ENCODE data around the gene WDPCP. TPM values are rescaled to one million over a fixed set of nuclear protein-coding genes. Genes with fewer than 3 reads are reported as not detected.

Gene WDPCP
- total and polyA plus RNA-seq, 2 of the 8 experiments (the other 6 are each of a cell fraction or from before 2014, with no cell fraction given), result 9.3 to 25.8 TPM

- Histone ChIP-seq H4K20me1 (replicated peaks in 1 of 2; ENCODE audit: control insufficient read depth in 1 of 2, insufficient read depth in 2 of 2, low read length in 2 of 2) (no peaks in the 10 kb centered on the region), H3K14ac (ENCODE audit: insufficient read length) (no peak overlapping the region), H4K8ac (ENCODE audit: extremely low read depth, insufficient read depth, low read length) (no peak overlapping the region), H3K79me1 (ENCODE audit: low read depth, low read length) (no peaks in the 10 kb centered on the region), H3K4me3 (ENCODE audit: extremely low read depth in 1 of 4, insufficient read depth in 2 of 4, low read depth in 3 of 4, low read length in 4 of 4) (no peak overlapping the region), H3K23me2 (ENCODE audit: low read depth, low read length) (no peaks in the 10 kb centered on the region), H3K79me2 (ENCODE audit: control insufficient read depth in 1 of 2, insufficient read depth in 2 of 2, low read length in 2 of 2) (peaks cover 0 to 65% of the 10 kb centered on the region in 2 experiments; a peak in 3 of 4 replicates), H3K36me3 (ENCODE audit: control insufficient read depth in 2 of 4, insufficient read depth in 4 of 4, low read length in 3 of 4) (no peaks in the 10 kb centered on the region), H2BK5ac (ENCODE audit: low read depth, low read length) (no peak overlapping the region), H3K18ac (ENCODE audit: extremely low read depth, low read length) (no peak overlapping the region), H3K9ac (replicated peaks in 1 of 4; ENCODE audit: extremely low read depth in 1 of 4, low read depth in 3 of 4, low read length in 3 of 4) (no peak overlapping the region), H2BK15ac (ENCODE audit: low read length) (no peak overlapping the region), H3K27ac (ENCODE audit: low read depth, low read length) (no peak overlapping the region; the same call in 1 of the 2 replicates), H3K27me3 (replicated peaks in 1 of 4; ENCODE audit: control insufficient read depth in 3 of 4, extremely low read depth in 1 of 4, insufficient read depth in 3 of 4, low read length in 3 of 4) (no peaks in the 10 kb centered on the region), H4K91ac (replicated peaks; ENCODE audit: insufficient read length, low read length) (no peak overlapping the region), H3K4me1 (replicated peaks in 1 of 4; ENCODE audit: control insufficient read depth in 3 of 4, insufficient read depth in 4 of 4, low read length in 3 of 4) (peaks cover 0 to 11% (median 6%) of the 10 kb centered on the region in 4 experiments; a peak in 5 of 7 replicates), H4K5ac (ENCODE audit: insufficient read length, low read depth, low read length) (no peak overlapping the region), H3K56ac (replicated peaks; ENCODE audit: insufficient read length, low read depth, low read length) (no peak overlapping the region), H3K9me3 (ENCODE audit: insufficient read depth in 2 of 2, low read depth in 1 of 2, low read length in 1 of 2) (no peaks in the 10 kb centered on the region), H2BK20ac (ENCODE audit: low read length) (no peak overlapping the region), H2AK5ac (ENCODE audit: low read depth, low read length) (no peak overlapping the region), H3K23ac (ENCODE audit: insufficient read length) (no peak overlapping the region), H2BK12ac (ENCODE audit: low read depth, low read length) (no peak overlapping the region), H3K4ac (replicated peaks; ENCODE audit: insufficient read length, low read depth, low read length) (no peak overlapping the region), H2BK120ac (replicated peaks; ENCODE audit: low read depth, low read length) (no peak overlapping the region), H2AFZ (ENCODE audit: low read length) (no peak overlapping the region), H3K4me2 (ENCODE audit: insufficient read depth in 1 of 2, low read depth in 2 of 2, low read length in 2 of 2) (no peak overlapping the region)
- CTCF ChIA-PET (ENCODE audit: partially characterized antibody), result interaction anchor here (0.7 kb wide), 1 partner anchor 261 kb away, joined by 3 read pairs; no protein-coding TSS in a partner anchor
- POLR2A ChIA-PET (ENCODE audit: partially characterized antibody), result no interaction called here
- no peak for FAIRE-seq
- 94% methylated on average over 2 of the region's 2 CpGs; no CpG with 5 or more reads in 1 of the 2 experiments for WGBS, 2 experiments (ENCODE audit: extremely low coverage in 1 of 2, insufficient coverage in 1 of 2, insufficient read length in 1 of 2, insufficient replicate concordance in 2 of 2, low coverage in 1 of 2, low lambda C conversion rate in 2 of 2, missing lambda C conversion rate in 1 of 2)
- no peak for DNase-seq (ENCODE audit: low read depth in 1 of 2, low spot score in 2 of 2)
- TF ChIP-seq HDAC2 (IDR thresholded peaks at IDR 0.05; ENCODE audit: borderline replicate concordance in 1 of 2, low read depth in 2 of 2, low read length in 2 of 2), result no peak
- TF ChIP-seq POU5F1 (IDR thresholded peaks at IDR 0.05; ENCODE audit: low read depth, low read length), result no peak
- TF ChIP-seq EZH2 (IDR thresholded peaks at IDR 0.05; ENCODE audit: low read depth, low read length, severe bottlenecking), result no peak
- TF ChIP-seq RAD21 (IDR thresholded peaks at IDR 0.05 in 1 of 2, conservative IDR thresholded peaks at IDR 0.05 in 1 of 2; ENCODE audit: low read depth in 2 of 2, low read length in 2 of 2), result no peak
- TF ChIP-seq TEAD4 (IDR thresholded peaks at IDR 0.05; ENCODE audit: low read depth, low read length), result no peak
- no peak for TF ChIP-seq CTCF (IDR thresholded peaks at IDR 0.05; ENCODE audit: control extremely low read depth in 1 of 3, insufficient read depth in 1 of 3, low read depth in 1 of 3, low read length in 3 of 3)
- no peak for TF ChIP-seq RNF2 (IDR thresholded peaks at IDR 0.05; ENCODE audit: borderline replicate concordance, low read depth, low read length, missing control alignments, poor library complexity, severe bottlenecking)
- no peak for TF ChIP-seq RXRA (IDR thresholded peaks at IDR 0.05; ENCODE audit: insufficient read depth, low read depth, low read length)
- no peak for TF ChIP-seq TBP (IDR thresholded peaks at IDR 0.05; ENCODE audit: low read depth, low read length)
Measured at GRCh38 chr2:63572001-63572400, 16.3 kb downstream of the WDPCP start.
